Measurements from ENCODE around the gene SETD3. TPM values are rescaled to one million over a fixed set of nuclear protein-coding genes. Genes with fewer than 3 reads are reported as not detected.

The SETD3 gene
- total RNA-seq, 6 experiments from 2014 or later: 24.7 to 42.0 (median 28.8) TPM

DNA sequence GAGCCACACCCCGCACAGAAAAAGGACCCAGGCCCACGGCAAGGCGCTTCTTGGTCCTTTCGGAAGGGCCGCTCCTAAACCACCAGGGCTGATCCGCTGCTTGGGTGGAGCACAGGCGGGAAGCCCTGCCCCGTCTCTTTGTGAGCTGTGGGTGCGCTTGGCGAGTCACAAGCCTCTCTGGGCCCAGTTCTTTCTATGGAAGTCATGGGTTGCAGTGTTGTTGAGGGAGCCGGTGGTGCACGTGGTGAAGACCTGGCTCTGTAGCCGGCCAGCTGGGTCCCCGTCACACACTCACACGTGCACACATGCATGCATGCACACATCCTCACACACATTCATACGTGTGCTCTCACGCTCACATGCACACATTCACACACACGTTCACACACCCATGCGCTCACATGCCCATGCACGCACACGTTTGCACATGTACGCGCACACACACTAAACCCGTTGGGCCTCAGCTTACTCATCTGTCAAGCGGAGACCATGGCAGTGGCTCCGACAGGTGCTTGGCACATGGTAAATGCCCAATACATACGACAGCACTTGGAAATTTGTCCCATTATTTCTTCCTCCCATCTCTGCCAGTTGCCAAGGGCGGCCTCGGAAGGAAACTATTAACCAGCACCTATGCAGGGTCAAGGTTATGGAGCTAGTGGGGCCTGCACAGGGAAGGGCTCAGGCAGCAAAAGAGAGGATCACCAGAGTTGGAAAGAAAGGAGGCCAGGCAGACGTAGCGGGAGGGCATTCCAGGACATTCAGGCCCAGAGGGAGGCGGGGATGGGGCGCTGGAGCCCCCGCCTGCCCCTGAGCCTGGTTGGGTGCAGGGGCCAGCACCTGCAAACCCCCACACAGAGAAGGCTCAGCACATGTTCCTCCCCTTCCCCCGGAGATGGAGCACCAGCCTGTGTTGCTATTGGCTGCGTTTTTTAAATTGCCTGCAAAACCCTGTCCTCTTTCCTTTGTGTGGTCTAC is 96.9 kb downstream of the SETD3 start:
- ATAC-seq (peak in 1 of 4 donors; percentile 5), DNase-seq (peak in 1 of 3 donors; percentile 32)
- intact Hi-C loops (cut with DNase I): no loop called here
- no peak overlapping the region for H3K27ac ChIP-seq
- peaks cover 0 to 5% (median 0%) of the 10 kb centered on the region in 4 donors for H3K4me1 ChIP-seq
- 86% methylated on average over 19 of the region's 36 CpGs for WGBS (ENCODE audit: insufficient coverage, low coverage, low lambda C conversion rate, missing lambda C conversion rate)
- H3K36me3 ChIP-seq: no peaks in the 10 kb centered on the region
- TF ChIP-seq CTCF (IDR thresholded peaks at IDR 0.05) (no peak), POLR2A (IDR thresholded peaks at IDR 0.05) (no peak)
- H3K9me3 ChIP-seq: no peaks in the 10 kb centered on the region
- H3K27me3 ChIP-seq: no peaks in the 10 kb centered on the region
- no peak overlapping the region for H3K4me3 ChIP-seq

DNA sequence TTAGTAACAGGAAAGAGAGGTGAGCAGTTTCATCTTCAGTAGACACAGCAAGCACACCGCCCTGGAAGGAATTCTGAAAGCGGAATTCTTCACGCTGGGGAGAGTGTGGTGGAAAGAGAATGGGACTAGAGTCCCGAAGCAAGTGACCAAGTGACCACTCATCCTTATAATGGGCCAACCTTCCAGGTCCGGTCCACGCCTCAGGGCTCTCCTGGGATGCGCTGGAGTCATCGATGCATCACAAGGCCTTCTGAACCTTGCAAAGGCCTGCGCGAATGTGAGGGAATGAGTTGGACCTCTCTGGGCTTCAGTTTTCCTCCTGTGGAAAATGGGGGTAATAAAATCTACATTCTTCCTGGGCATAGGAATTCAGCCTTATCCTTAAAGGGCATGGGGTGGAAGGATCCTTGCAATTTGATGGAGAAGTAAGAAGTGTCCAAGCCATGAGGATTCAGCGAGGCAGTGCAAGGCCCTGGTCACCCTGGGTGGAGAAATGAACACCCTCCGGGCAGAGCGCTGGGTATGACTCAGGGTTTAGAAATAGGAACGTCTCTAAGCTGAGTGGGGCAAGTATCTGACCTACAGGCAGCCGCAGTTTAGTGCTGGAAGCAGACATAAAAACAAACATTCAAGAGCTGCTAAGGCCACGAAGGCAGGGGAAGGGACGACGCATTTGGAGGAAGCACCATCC is 97.7 kb downstream of the SETD3 start:
- intact Hi-C loops (cut with DNase I): no loop called here
- ATAC-seq (no peak), DNase-seq (peak in 1 of 3 donors; percentile 18)
- no peaks in the 10 kb centered on the region for H3K27me3 ChIP-seq
- H3K27ac ChIP-seq: no peak overlapping the region
- H3K36me3 ChIP-seq: no peaks in the 10 kb centered on the region
- H3K9me3 ChIP-seq: no peaks in the 10 kb centered on the region
- no peak overlapping the region for H3K4me3 ChIP-seq
- WGBS (ENCODE audit: insufficient coverage, low coverage, low lambda C conversion rate, missing lambda C conversion rate): 93% methylated on average over 13 of the region's 18 CpGs
- H3K4me1 ChIP-seq: peaks cover 0 to 5% (median 0%) of the 10 kb centered on the region in 4 donors
- TF ChIP-seq POLR2A (IDR thresholded peaks at IDR 0.05) (no peak), CTCF (IDR thresholded peaks at IDR 0.05) (no peak)

GRCh38 chr14:99382071-99382470 is 98.6 kb downstream of the SETD3 start:
- ATAC-seq (no peak), DNase-seq (peak in 1 of 3 donors; percentile 11)
- H3K36me3 ChIP-seq: no peaks in the 10 kb centered on the region
- no peak overlapping the region for H3K4me3 ChIP-seq
- no peaks in the 10 kb centered on the region for H3K9me3 ChIP-seq
- TF ChIP-seq POLR2A (IDR thresholded peaks at IDR 0.05): no peak
- TF ChIP-seq CTCF (IDR thresholded peaks at IDR 0.05): no peak
- intact Hi-C loops (cut with DNase I): no loop called here
- H3K27ac ChIP-seq: no peak overlapping the region
- 73% methylated on average over 13 of the region's 16 CpGs for WGBS (ENCODE audit: insufficient coverage, low coverage, low lambda C conversion rate, missing lambda C conversion rate)
- peaks cover 0 to 5% (median 0%) of the 10 kb centered on the region in 4 donors for H3K4me1 ChIP-seq
- H3K27me3 ChIP-seq: no peaks in the 10 kb centered on the region

DNA sequence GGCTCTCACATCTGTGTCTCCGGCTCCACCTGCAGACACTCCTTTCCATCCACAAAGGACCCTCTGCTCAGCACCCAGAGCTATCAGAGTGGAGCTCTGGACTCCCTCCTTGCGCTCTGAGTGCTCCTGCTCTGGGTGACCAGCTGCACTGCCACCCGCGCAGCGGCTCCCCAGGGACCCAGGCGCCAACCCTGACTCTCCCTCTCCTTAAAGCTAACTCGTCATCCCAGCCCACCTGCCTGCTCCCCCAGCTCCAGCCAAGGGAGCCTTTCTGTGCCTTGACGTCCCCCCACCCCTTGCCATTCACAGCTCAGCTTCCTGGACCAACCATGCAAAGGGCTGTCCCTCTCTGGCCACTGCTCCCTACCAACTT is 99.0 kb downstream of the SETD3 start:
- WGBS (ENCODE audit: insufficient coverage, low coverage, low lambda C conversion rate, missing lambda C conversion rate): no CpG with 5 or more reads among the region's 8 CpGs
- no peak overlapping the region for H3K4me3 ChIP-seq
- no peak overlapping the region for H3K27ac ChIP-seq
- H3K27me3 ChIP-seq: no peaks in the 10 kb centered on the region
- TF ChIP-seq POLR2A (IDR thresholded peaks at IDR 0.05) (no peak), CTCF (IDR thresholded peaks at IDR 0.05) (no peak)
- intact Hi-C loops (cut with DNase I): no loop called here
- DNase-seq (no peak), ATAC-seq (no peak)
- peaks cover 0 to 5% (median 0%) of the 10 kb centered on the region in 4 donors for H3K4me1 ChIP-seq
- H3K36me3 ChIP-seq: no peaks in the 10 kb centered on the region
- H3K9me3 ChIP-seq: no peaks in the 10 kb centered on the region

Data from right lobe of liver (tissue), 6 donors.